ENCODE results near the gene NUDT8. TPM values are rescaled to one million over a fixed set of nuclear protein-coding genes. Genes with fewer than 3 reads are reported as not detected.

The NUDT8 gene
- total RNA-seq, 6 experiments from 2014 or later = 12.7 to 31.4 (median 18.3) TPM

GRCh38 chr11:67641338-67642172, 11.8 kb upstream of the NUDT8 start:
- Histone ChIP-seq H3K27me3 (no peaks in the 10 kb centered on the region), H3K9me3 (no peaks in the 10 kb centered on the region), H3K4me1 (peaks cover 0 to 4% (median 0%) of the 10 kb centered on the region in 4 donors), H3K4me3 (no peak overlapping the region), H3K36me3 (no peaks in the 10 kb centered on the region), H3K27ac (no peak overlapping the region)
- DNase-seq = no peak
- ATAC-seq = no peak
- intact Hi-C loops (cut with DNase I) = no loop called here
- TF ChIP-seq POLR2A (IDR thresholded peaks at IDR 0.05) = no peak
- TF ChIP-seq CTCF (IDR thresholded peaks at IDR 0.05) = no peak
- 60% methylated on average over 1 of the region's 28 CpGs for WGBS (ENCODE audit: insufficient coverage, low coverage, low lambda C conversion rate, missing lambda C conversion rate)

DNA sequence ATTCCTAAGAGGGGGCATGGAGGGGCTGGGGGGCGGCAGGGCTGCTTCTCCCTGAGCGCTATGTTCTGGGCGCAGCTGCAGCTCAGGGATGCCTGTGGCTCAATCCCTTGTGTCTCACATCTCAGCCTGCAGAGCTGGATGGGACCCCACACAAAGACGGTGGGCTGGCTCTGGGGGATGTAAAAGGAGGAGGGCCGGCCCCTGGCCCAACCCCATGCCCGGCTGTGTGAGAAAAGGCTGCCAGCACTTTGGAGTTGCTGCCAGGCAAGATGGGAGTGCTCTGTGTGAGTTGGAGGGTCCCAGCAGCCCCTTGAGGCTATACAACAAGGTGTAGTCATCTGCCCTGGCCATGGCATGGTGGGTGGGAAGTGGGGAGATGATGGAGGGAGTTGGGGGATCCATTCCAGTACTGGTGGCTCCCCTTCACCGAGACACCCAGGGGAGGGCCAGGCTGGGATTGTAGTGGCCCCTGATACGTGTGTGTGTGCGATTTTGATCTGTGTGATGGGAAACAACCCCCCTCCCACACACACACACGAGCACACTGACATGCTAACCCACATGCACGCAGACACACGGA, 11.1 kb upstream of the NUDT8 start:
- H3K27ac ChIP-seq = no peak overlapping the region
- no peaks in the 10 kb centered on the region for H3K27me3 ChIP-seq
- H3K4me1 ChIP-seq = peaks cover 0 to 4% (median 0%) of the 10 kb centered on the region in 4 donors
- TF ChIP-seq POLR2A (IDR thresholded peaks at IDR 0.05) = no peak
- TF ChIP-seq CTCF (IDR thresholded peaks at IDR 0.05) = no peak
- no peaks in the 10 kb centered on the region for H3K9me3 ChIP-seq
- no peak for DNase-seq
- 90% methylated on average over 2 of the region's 12 CpGs for whole genome bisulfite sequencing (ENCODE audit: insufficient coverage, low coverage, low lambda C conversion rate, missing lambda C conversion rate)
- H3K4me3 ChIP-seq = no peak overlapping the region
- no peak for ATAC-seq
- intact Hi-C loops (cut with DNase I) = no loop called here
- no peaks in the 10 kb centered on the region for H3K36me3 ChIP-seq

GRCh38 chr11:67640021-67640757, 10.5 kb upstream of the NUDT8 start:
- no peaks in the 10 kb centered on the region for H3K36me3 ChIP-seq
- H3K4me1 ChIP-seq = peaks cover 0 to 4% (median 0%) of the 10 kb centered on the region in 4 donors
- ATAC-seq = peak; percentile 88 to 96 (median 90)
- H3K27ac ChIP-seq = no peak overlapping the region
- peak; percentile 65 to 80 (median 72) for TF ChIP-seq CTCF (IDR thresholded peaks at IDR 0.05)
- no peak for TF ChIP-seq POLR2A (IDR thresholded peaks at IDR 0.05)
- 3% methylated on average over 6 of the region's 23 CpGs for WGBS (ENCODE audit: insufficient coverage, low coverage, low lambda C conversion rate, missing lambda C conversion rate)
- H3K4me3 ChIP-seq = no peak overlapping the region
- DNase-seq = peak; percentile 78 to 90 (median 88)
- intact Hi-C loops (cut with DNase I) = no loop called here
- no peaks in the 10 kb centered on the region for H3K27me3 ChIP-seq
- no peaks in the 10 kb centered on the region for H3K9me3 ChIP-seq

DNA sequence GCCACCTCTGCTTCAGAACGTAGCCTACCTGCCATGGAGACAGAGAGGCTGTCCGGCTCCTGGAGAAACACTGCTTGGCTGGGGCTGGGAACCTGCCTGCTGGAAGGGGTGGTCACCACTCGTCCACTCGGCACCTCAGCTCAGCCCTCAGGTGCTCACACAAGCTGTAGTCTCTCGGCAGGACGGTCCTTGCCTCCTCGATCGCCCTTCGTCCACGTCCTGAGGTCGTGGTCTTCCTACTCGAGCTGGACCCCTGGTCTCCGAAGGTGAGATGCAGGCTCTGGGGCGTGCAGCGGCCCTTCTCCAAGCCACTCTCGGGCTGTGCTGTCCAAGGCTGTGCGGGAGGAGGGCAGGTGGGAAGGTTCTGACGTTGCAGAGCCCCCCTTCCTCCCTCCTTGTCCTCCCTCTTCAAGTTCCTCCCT, 9.7 kb upstream of the NUDT8 start, which contains the start of gene TBX10:
TSS of gene TBX10 (minus strand) at position 326 of the 422 bp plus-strand sequence. CDS start at position 35, 291 bp downstream.
- no peaks in the 10 kb centered on the region for H3K27me3 ChIP-seq
- H3K4me3 ChIP-seq = no peak within 1 kb of the TSS
- peak in 1 of 3 donors; percentile 17 for DNase-seq
- no peaks in the 10 kb centered on the region for H3K36me3 ChIP-seq
- TF ChIP-seq CTCF (IDR thresholded peaks at IDR 0.05) (no peak), POLR2A (IDR thresholded peaks at IDR 0.05) (no peak)
- intact Hi-C loops (cut with DNase I) = no loop called here
- WGBS (ENCODE audit: insufficient coverage, low coverage, low lambda C conversion rate, missing lambda C conversion rate) = no CpG with 5 or more reads among the region's 18 CpGs
- H3K27ac ChIP-seq = no peak within 1 kb of the TSS
- peaks cover 0 to 4% (median 0%) of the 10 kb centered on the region in 4 donors for H3K4me1 ChIP-seq
- no peaks in the 10 kb centered on the region for H3K9me3 ChIP-seq
- ATAC-seq = no peak
